GM19397 (cell line): ENCODE results near the gene SPATS2.
"Not testable (repeated sequence)": the region's sequence is repeated elsewhere in the genome, so short reads cannot be mapped to it uniquely, and the experiment has no call there.

Source experiments
- ATAC-seq: cut with Tn5 transposase; IDR thresholded peaks from one replicate; pipeline ENCODE4 v1.9.1; 2021; ENCODE audit warnings: mild to moderate bottlenecking, moderate library complexity; ENCODE audit not compliant: unreplicated experiment

Gene SPATS2

GRCh38 chr12:49367381-49368239, at the start of gene SPATS2:
TSS of gene SPATS2 (plus strand) at chr12:49367462. CDS start at chr12:49461013, 93,551 bp downstream.
- no peak for ATAC-seq

- ATAC-seq = not testable (repeated sequence)
Measured at GRCh38 chr12:49320411-49321103, 46.7 kb upstream of the SPATS2 start.

GRCh38 chr12:49322367-49322707, 44.9 kb upstream of the SPATS2 start:
- ATAC-seq = no peak

GRCh38 chr12:49322708-49323523, 44.3 kb upstream of the SPATS2 start, which contains the start of gene TROAP:
TSS of gene TROAP (plus strand) at chr12:49323255. CDS start at chr12:49323609, 354 bp downstream.
- peak; percentile 99 for ATAC-seq

- no peak for ATAC-seq
Measured at GRCh38 chr12:49323524-49324097, 43.7 kb upstream of the SPATS2 start.

- no peak for ATAC-seq
Measured at GRCh38 chr12:49325606-49326005, 41.7 kb upstream of the SPATS2 start.

GRCh38 chr12:49327368-49327767, 39.9 kb upstream of the SPATS2 start:
- no peak for ATAC-seq

GRCh38 chr12:49327887-49328286, 39.4 kb upstream of the SPATS2 start:
- no peak for ATAC-seq

- no peak for ATAC-seq
Measured at GRCh38 chr12:49328816-49329215, 38.4 kb upstream of the SPATS2 start.

GRCh38 chr12:49330032-49330619, 37.1 kb upstream of the SPATS2 start:
- ATAC-seq = no peak

GRCh38 chr12:49330631-49331379, 36.5 kb upstream of the SPATS2 start:
- no peak for ATAC-seq

- ATAC-seq = no peak
Measured at GRCh38 chr12:49331380-49332222, 35.7 kb upstream of the SPATS2 start.

- ATAC-seq = no peak
Measured at GRCh38 chr12:49332441-49332861, 34.8 kb upstream of the SPATS2 start.

- no peak for ATAC-seq
Measured at GRCh38 chr12:49332891-49333371, 34.3 kb upstream of the SPATS2 start.

GRCh38 chr12:49333778-49334177, 33.5 kb upstream of the SPATS2 start:
- not testable (repeated sequence) for ATAC-seq

- no peak for ATAC-seq
Measured at GRCh38 chr12:49334226-49334625, 33.0 kb upstream of the SPATS2 start.

- no peak for ATAC-seq
Measured at GRCh38 chr12:49334681-49335080, 32.6 kb upstream of the SPATS2 start.

- ATAC-seq = no peak
Measured at GRCh38 chr12:49335118-49335954, 31.9 kb upstream of the SPATS2 start.
